Immature natural killer cell (primary cell): ENCODE results near the gene SLC16A1. TPM values are rescaled to one million over a fixed set of nuclear protein-coding genes. Genes with fewer than 3 reads are reported as not detected.
"Not testable (repeated sequence)": the region's sequence is repeated elsewhere in the genome, so short reads cannot be mapped to it uniquely, and the experiment has no call there.

Source experiments
- DNase-seq, 3 donors: peaks; one replicate each; pipeline ENCODE4 v3.0.0; 2022; ENCODE audit warnings: mixed read lengths in 1 of 3
- H3K27ac Mint-ChIP-seq, 6 donors: one replicate each; pipeline ENCODE4 v1.8.0; 2020; ENCODE audit warnings: mixed read lengths in 6 of 6, mild to moderate bottlenecking in 5 of 6, inconsistent platforms in 4 of 6, moderate library complexity in 3 of 6
- H3K27me3 Mint-ChIP-seq, 3 donors: one replicate each; pipeline ENCODE4 v1.8.0; 2020 to 2021; ENCODE audit warnings: low read depth in 3 of 3, mild to moderate bottlenecking in 3 of 3, mixed read lengths in 3 of 3, moderate library complexity in 3 of 3, inconsistent platforms in 1 of 3
- H3K36me3 Mint-ChIP-seq, 3 donors: one replicate each; pipeline ENCODE4 v1.8.0; 2020; ENCODE audit warnings: mixed read lengths in 3 of 3, inconsistent platforms in 2 of 3, mild to moderate bottlenecking in 2 of 3
- H3K4me1 Mint-ChIP-seq, 2 donors: one replicate each; pipeline ENCODE4 v1.8.0; 2020; ENCODE audit warnings: inconsistent platforms in 2 of 2, mild to moderate bottlenecking in 2 of 2, mixed read lengths in 2 of 2, moderate library complexity in 1 of 2
- H3K4me3 Mint-ChIP-seq, 5 donors: one replicate each; pipeline ENCODE4 v1.8.0; 2020; ENCODE audit warnings: mild to moderate bottlenecking in 5 of 5, mixed read lengths in 5 of 5, inconsistent platforms in 3 of 5, moderate library complexity in 3 of 5
- H3K9me3 Mint-ChIP-seq, 6 donors: one replicate each; pipeline ENCODE4 v1.8.0; 2020; ENCODE audit warnings: mild to moderate bottlenecking in 6 of 6, mixed read lengths in 6 of 6, inconsistent platforms in 4 of 6, moderate library complexity in 3 of 6
- polyA plus RNA-seq, 3 donors: library from polyadenylated mRNA; unstranded; fragments of 300-500 nt; fragmentation: Illumina TruSeq; gene quantifications; one replicate each; pipeline ENCODE4 v1.2.3, GENCODE V29; 2021

SLC16A1 gene
- 10 to 100 TPM in 1 of 3 donors, 1 to 10 TPM in 2; 3.6 to 11.8 (median 4.6) TPM for polyA plus RNA-seq

GRCh38 chr1:112955773-112956543, at the start of gene SLC16A1:
SLC16A1 (minus strand) TSS chr1:112956196; CDS start chr1:112929308, 26,888 bp downstream.
- Mint-ChIP-seq H3K9me3 (no peaks in the 10 kb centered on the region), H3K27me3 (peaks cover 0 to 12% (median 5%) of the 10 kb centered on the region in 3 donors), H3K4me1 (peaks cover 39 to 48% of the 10 kb centered on the region in 2 donors), H3K4me3 (peak within 1 kb of the TSS; percentile 94 to 99 (median 98)), H3K27ac (peak within 1 kb of the TSS; percentile 91 to 98 (median 94)), H3K36me3 (peaks cover 1 to 6% (median 4%) of the 10 kb centered on the region in 3 donors)
- peak; percentile 81 to 87 (median 83) for DNase-seq

- Mint-ChIP-seq H3K27me3 (peaks cover 0 to 2% (median 0%) of the 10 kb centered on the region in 3 donors), H3K27ac (no peak overlapping the region), H3K4me1 (no peaks in the 10 kb centered on the region), H3K4me3 (no peak overlapping the region), H3K36me3 (peaks cover 4 to 8% (median 7%) of the 10 kb centered on the region in 3 donors), H3K9me3 (no peaks in the 10 kb centered on the region)
- DNase-seq, result no peak
Measured at GRCh38 chr1:113003751-113004690, 48.0 kb upstream of the SLC16A1 start.

- Mint-ChIP-seq H3K4me1 (no peaks in the 10 kb centered on the region), H3K27me3 (peaks cover 0 to 2% (median 0%) of the 10 kb centered on the region in 3 donors), H3K27ac (no peak overlapping the region), H3K4me3 (no peak overlapping the region), H3K9me3 (no peaks in the 10 kb centered on the region), H3K36me3 (peaks cover 4 to 9% (median 8%) of the 10 kb centered on the region in 3 donors)
- DNase-seq, result no peak
Measured at GRCh38 chr1:113002297-113002696, 46.3 kb upstream of the SLC16A1 start.

GRCh38 chr1:112998592-112999235, 42.7 kb upstream of the SLC16A1 start:
- Mint-ChIP-seq H3K27me3 (peaks cover 0 to 2% (median 2%) of the 10 kb centered on the region in 3 donors), H3K9me3 (no peaks in the 10 kb centered on the region), H3K36me3 (peaks cover 6 to 7% (median 7%) of the 10 kb centered on the region in 3 donors), H3K27ac (no peak overlapping the region), H3K4me3 (no peak overlapping the region), H3K4me1 (no peaks in the 10 kb centered on the region)
- no peak for DNase-seq

GRCh38 chr1:112997781-112998180, 41.8 kb upstream of the SLC16A1 start:
- H3K4me1 Mint-ChIP-seq, result no peaks in the 10 kb centered on the region
- H3K27ac Mint-ChIP-seq, result no peak overlapping the region
- H3K36me3 Mint-ChIP-seq, result peaks cover 6 to 7% (median 7%) of the 10 kb centered on the region in 3 donors
- H3K4me3 Mint-ChIP-seq, result no peak overlapping the region
- H3K27me3 Mint-ChIP-seq, result peaks cover 2% of the 10 kb centered on the region in 3 donors
- H3K9me3 Mint-ChIP-seq, result no peaks in the 10 kb centered on the region
- DNase-seq, result no peak

- no peak overlapping the region for H3K4me3 Mint-ChIP-seq
Measured at GRCh38 chr1:112995890-112996289, 39.9 kb upstream of the SLC16A1 start.

GRCh38 chr1:112995021-112995420, 39.0 kb upstream of the SLC16A1 start:
- not testable (repeated sequence) for H3K4me3 Mint-ChIP-seq, H3K27me3 Mint-ChIP-seq, DNase-seq, H3K36me3 Mint-ChIP-seq, H3K9me3 Mint-ChIP-seq, H3K27ac Mint-ChIP-seq, H3K4me1 Mint-ChIP-seq

More at GRCh38 chr1:112995890-112996289, 39.9 kb upstream of the SLC16A1 start:
- DNase-seq, result no peak
- Mint-ChIP-seq H3K36me3 (peaks cover 6 to 7% (median 7%) of the 10 kb centered on the region in 3 donors), H3K27ac (no peak overlapping the region), H3K27me3 (peaks cover 2% of the 10 kb centered on the region in 3 donors), H3K9me3 (no peaks in the 10 kb centered on the region), H3K4me1 (no peaks in the 10 kb centered on the region)

- H3K4me3 Mint-ChIP-seq, result no peak overlapping the region
- H3K9me3 Mint-ChIP-seq, result no peaks in the 10 kb centered on the region
- H3K27me3 Mint-ChIP-seq, result peaks cover 0 to 2% (median 2%) of the 10 kb centered on the region in 3 donors
- H3K36me3 Mint-ChIP-seq, result peaks cover 0 to 6% (median 4%) of the 10 kb centered on the region in 3 donors
- H3K4me1 Mint-ChIP-seq, result no peaks in the 10 kb centered on the region
- no peak overlapping the region for H3K27ac Mint-ChIP-seq
- DNase-seq, result no peak
Measured at GRCh38 chr1:112992780-112993179, 36.8 kb upstream of the SLC16A1 start.

GRCh38 chr1:112991402-112992120, 35.6 kb upstream of the SLC16A1 start:
- Mint-ChIP-seq H3K36me3 (peaks cover 0 to 4% (median 0%) of the 10 kb centered on the region in 3 donors), H3K9me3 (no peaks in the 10 kb centered on the region), H3K4me1 (no peaks in the 10 kb centered on the region), H3K27me3 (peaks cover 0 to 2% (median 2%) of the 10 kb centered on the region in 3 donors), H3K4me3 (no peak overlapping the region), H3K27ac (no peak overlapping the region)
- no peak for DNase-seq

- Mint-ChIP-seq H3K27ac (no peak overlapping the region), H3K36me3 (peaks cover 0 to 3% (median 0%) of the 10 kb centered on the region in 3 donors), H3K4me3 (no peak overlapping the region), H3K4me1 (no peaks in the 10 kb centered on the region), H3K27me3 (peaks cover 0 to 2% (median 2%) of the 10 kb centered on the region in 3 donors), H3K9me3 (no peaks in the 10 kb centered on the region)
- no peak for DNase-seq
Measured at GRCh38 chr1:112990271-112990670, 34.3 kb upstream of the SLC16A1 start.

GRCh38 chr1:112988367-112988766, 32.4 kb upstream of the SLC16A1 start:
- peaks cover 0 to 2% (median 0%) of the 10 kb centered on the region in 3 donors for H3K27me3 Mint-ChIP-seq
- no peaks in the 10 kb centered on the region for H3K4me1 Mint-ChIP-seq
- DNase-seq, result no peak
- peaks cover 0 to 3% (median 0%) of the 10 kb centered on the region in 3 donors for H3K36me3 Mint-ChIP-seq
- peak overlapping the region in 1 of 6 donors; percentile 7 for H3K27ac Mint-ChIP-seq
- H3K4me3 Mint-ChIP-seq, result no peak overlapping the region
- H3K9me3 Mint-ChIP-seq, result no peaks in the 10 kb centered on the region

GRCh38 chr1:112985123-112985522, 29.1 kb upstream of the SLC16A1 start:
- Mint-ChIP-seq H3K4me1 (no peaks in the 10 kb centered on the region), H3K4me3 (no peak overlapping the region), H3K27ac (no peak overlapping the region), H3K36me3 (peaks cover 0 to 3% (median 0%) of the 10 kb centered on the region in 3 donors), H3K9me3 (no peaks in the 10 kb centered on the region), H3K27me3 (no peaks in the 10 kb centered on the region)
- no peak for DNase-seq
